Mesenchymal stem cell (in vitro differentiated cells and primary cell): ENCODE measurements around the gene MIEF2.

Experiments
- DNase-seq: peaks from one replicate; pipeline ENCODE4 v3.0.0-alpha.2; 2013
- H2AFZ ChIP-seq: one replicate; pipeline ENCODE4 v1.6.1; 2013; ENCODE audit warnings: low read depth, mild to moderate bottlenecking, control low read depth, inconsistent platforms, low read length, moderate library complexity
- H2AK5ac ChIP-seq: 2 replicates; pipeline ENCODE4 v1.6.1; 2013; ENCODE audit warnings: low read length, moderate library complexity, mild to moderate bottlenecking, inconsistent platforms; ENCODE audit not compliant: severe bottlenecking
- H2BK120ac ChIP-seq: one replicate; pipeline ENCODE4 v1.6.1; 2013; ENCODE audit warnings: low read depth, mild to moderate bottlenecking, inconsistent platforms, low read length, moderate library complexity
- H2BK12ac ChIP-seq, 2 experiments: one replicate each; pipeline ENCODE4 v1.6.1; 2013; ENCODE audit warnings: inconsistent platforms in 2 of 2, low read length in 2 of 2, mild to moderate bottlenecking in 2 of 2, moderate library complexity in 2 of 2, control low read depth in 1 of 2
- H2BK15ac ChIP-seq: one replicate; pipeline ENCODE4 v1.6.1; 2013; ENCODE audit warnings: mild to moderate bottlenecking, low read depth, inconsistent platforms; ENCODE audit not compliant: poor library complexity, severe bottlenecking
- H2BK5ac ChIP-seq: 2 replicates; pipeline ENCODE4 v1.6.1; 2013; ENCODE audit warnings: low read depth, mild to moderate bottlenecking, low read length, control low read depth, inconsistent platforms; ENCODE audit not compliant: poor library complexity, severe bottlenecking
- H3K14ac ChIP-seq, 2 experiments: one replicate each; pipeline ENCODE4 v1.6.1; 2013; ENCODE audit warnings: inconsistent platforms in 2 of 2, low read length in 2 of 2, control low read depth in 1 of 2, mild to moderate bottlenecking in 1 of 2, moderate library complexity in 1 of 2
- H3K18ac ChIP-seq, 2 experiments: one replicate each; pipeline ENCODE4 v1.6.1; 2013; ENCODE audit warnings: inconsistent platforms in 2 of 2, low read length in 2 of 2, control low read depth in 1 of 2, low read depth in 1 of 2, mild to moderate bottlenecking in 1 of 2
- H3K23ac ChIP-seq, 2 experiments: one replicate each; pipeline ENCODE4 v1.6.1; 2013; ENCODE audit warnings: inconsistent platforms in 2 of 2, low read length in 2 of 2, mild to moderate bottlenecking in 2 of 2, moderate library complexity in 2 of 2, control low read depth in 1 of 2
- H3K27ac ChIP-seq: 2 replicates; pipeline ENCODE4 v1.5.1; 2013; ENCODE audit warnings: mild to moderate bottlenecking, moderate library complexity, low read length, control low read depth, inconsistent platforms; ENCODE audit not compliant: poor library complexity, severe bottlenecking
- H3K27me3 ChIP-seq, 2 experiments: 2 replicates each; pipeline versions ENCODE4 v1.6.1 to v1.7.0; 2013; ENCODE audit warnings: low read length in 2 of 2, mild to moderate bottlenecking in 2 of 2, moderate library complexity in 2 of 2, control low read depth in 1 of 2, inconsistent platforms in 1 of 2; ENCODE audit not compliant: control insufficient read depth in 1 of 2, insufficient read depth in 1 of 2
- H3K36me3 ChIP-seq, 2 experiments: 2 replicates each; pipeline versions ENCODE4 v1.6.1 to v1.7.0; 2013; ENCODE audit warnings: low read length in 2 of 2, control low read depth in 1 of 2, inconsistent platforms in 1 of 2, low read depth in 1 of 2, mild to moderate bottlenecking in 1 of 2; ENCODE audit not compliant: insufficient read depth in 2 of 2, control insufficient read depth in 1 of 2
- H3K4ac ChIP-seq, 2 experiments: one replicate each; pipeline ENCODE4 v1.6.1; 2013; ENCODE audit warnings: inconsistent platforms in 2 of 2, low read length in 2 of 2, mild to moderate bottlenecking in 2 of 2, moderate library complexity in 2 of 2, control low read depth in 1 of 2, low read depth in 1 of 2
- H3K4me1 ChIP-seq: 2 replicates; pipeline ENCODE4 v1.6.1; 2013; ENCODE audit warnings: low read depth, low read length, control low read depth; ENCODE audit not compliant: control insufficient read depth, insufficient read depth
- H3K4me2 ChIP-seq: 2 replicates; pipeline ENCODE4 v1.6.1; 2013; ENCODE audit warnings: low read length, mild to moderate bottlenecking, inconsistent platforms; ENCODE audit not compliant: poor library complexity, severe bottlenecking
- H3K4me3 ChIP-seq, 2 experiments: 2 replicates each; pipeline versions ENCODE4 v1.5.1 to v1.7.0; 2013; ENCODE audit warnings: low read length in 2 of 2, mild to moderate bottlenecking in 2 of 2, control low read depth in 1 of 2, low read depth in 1 of 2; ENCODE audit not compliant: insufficient read depth in 1 of 2
- H3K79me1 ChIP-seq: replicated peaks from 2 replicates; pipeline ENCODE4 v1.6.1; 2013; ENCODE audit warnings: mild to moderate bottlenecking, control low read depth, low read length, inconsistent platforms; ENCODE audit not compliant: poor library complexity, severe bottlenecking
- H3K9ac ChIP-seq: 2 replicates; pipeline ENCODE4 v1.7.0; 2013; ENCODE audit warnings: mild to moderate bottlenecking, low read length, moderate library complexity
- H3K9me3 ChIP-seq: 2 replicates; pipeline ENCODE4 v1.7.0; 2013; ENCODE audit warnings: mild to moderate bottlenecking, low read length; ENCODE audit not compliant: control insufficient read depth
- H4K8ac ChIP-seq: one replicate; pipeline ENCODE4 v1.6.1; 2013; ENCODE audit warnings: inconsistent platforms, mild to moderate bottlenecking, low read length, moderate library complexity
- H4K91ac ChIP-seq: one replicate; pipeline ENCODE4 v1.6.1; 2013; ENCODE audit warnings: mild to moderate bottlenecking, low read length, inconsistent platforms
- WGBS: methylation state at CpG from one replicate; pipeline ENCODE4 v1.1.7; 2013; ENCODE audit warnings: mixed read lengths; 5-methylcytosine and 5-hydroxymethylcytosine counted together

The MIEF2 gene

DNA sequence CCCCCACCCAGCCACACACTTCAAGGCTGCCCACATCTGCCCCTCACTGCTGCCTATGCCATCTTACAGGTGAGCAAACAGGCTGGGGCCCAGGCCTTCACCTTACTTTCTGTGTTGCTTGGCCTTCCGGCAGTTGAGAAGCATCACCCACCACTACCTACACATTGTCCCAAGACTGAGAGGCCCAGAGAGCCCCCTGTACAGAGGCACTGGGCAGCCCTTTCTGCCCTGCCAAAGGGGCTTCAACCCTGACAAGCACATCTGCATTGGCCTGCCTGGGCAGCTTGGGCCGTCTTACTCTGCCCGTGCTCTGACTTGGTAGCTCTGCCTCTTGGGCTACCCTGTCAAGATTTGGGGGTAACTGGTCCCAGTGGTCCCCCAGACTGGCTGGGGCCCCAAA is 1.2 kb downstream of the MIEF2 start:
- H3K27ac ChIP-seq = peak overlapping the region; percentile 77
- H2BK15ac ChIP-seq = no peak overlapping the region
- 99% methylated on average over 3 of the region's 3 CpGs for WGBS
- H2BK5ac ChIP-seq = peak overlapping the region; percentile 35
- no peak overlapping the region for H4K91ac ChIP-seq
- H2BK12ac ChIP-seq = no peak overlapping the region
- H3K9me3 ChIP-seq = no peaks in the 10 kb centered on the region
- H3K36me3 ChIP-seq = peaks cover 36 to 38% of the 10 kb centered on the region in 2 experiments
- no peak overlapping the region for H2BK120ac ChIP-seq
- no peak overlapping the region for H3K4ac ChIP-seq
- peak overlapping the region in 1 of 2 experiments; percentile 76 for H3K14ac ChIP-seq
- no peak overlapping the region for H3K18ac ChIP-seq
- H3K4me2 ChIP-seq = peak overlapping the region; percentile 83
- H3K27me3 ChIP-seq = no peaks in the 10 kb centered on the region
- peak overlapping the region; percentile 87 to 95 for H3K4me3 ChIP-seq
- H3K4me1 ChIP-seq = peaks cover 38% of the 10 kb centered on the region
- no peak overlapping the region for H3K23ac ChIP-seq
- no peak overlapping the region for H2AFZ ChIP-seq
- DNase-seq = no peak
- peaks cover 23% of the 10 kb centered on the region for H3K79me1 ChIP-seq
- H3K9ac ChIP-seq = peak overlapping the region; percentile 97
- no peak overlapping the region for H4K8ac ChIP-seq
- H2AK5ac ChIP-seq = peak overlapping the region; percentile 41

- Histone ChIP-seq H2BK5ac (no peak overlapping the region), H3K23ac (no peak overlapping the region), H3K27ac (peak overlapping the region; percentile 77), H3K4ac (no peak overlapping the region), H3K18ac (no peak overlapping the region), H3K9ac (peak overlapping the region; percentile 97), H2BK120ac (no peak overlapping the region), H3K27me3 (no peaks in the 10 kb centered on the region), H2AK5ac (no peak overlapping the region), H3K9me3 (no peaks in the 10 kb centered on the region), H4K8ac (no peak overlapping the region), H3K4me3 (peak overlapping the region in 1 of 2 experiments; percentile 87), H2AFZ (no peak overlapping the region), H2BK12ac (no peak overlapping the region), H4K91ac (no peak overlapping the region), H2BK15ac (no peak overlapping the region), H3K14ac (no peak overlapping the region), H3K4me1 (peaks cover 34% of the 10 kb centered on the region), H3K36me3 (peaks cover 32 to 35% of the 10 kb centered on the region in 2 experiments), H3K79me1 (peaks cover 23% of the 10 kb centered on the region), H3K4me2 (no peak overlapping the region)
- DNase-seq = no peak
- 89% methylated on average over 2 of the region's 2 CpGs for WGBS
Observed at GRCh38 chr17:18262111-18262510, 1.6 kb downstream of the MIEF2 start.

GRCh38 chr17:18262641-18263040 is 2.2 kb downstream of the MIEF2 start:
- Histone ChIP-seq H2BK5ac (no peak overlapping the region), H2BK120ac (no peak overlapping the region), H2AK5ac (no peak overlapping the region), H3K36me3 (peaks cover 32 to 38% of the 10 kb centered on the region in 2 experiments), H4K8ac (no peak overlapping the region), H2BK15ac (no peak overlapping the region), H3K23ac (no peak overlapping the region), H3K18ac (no peak overlapping the region), H3K4me1 (peaks cover 30% of the 10 kb centered on the region), H3K4me3 (no peak overlapping the region), H4K91ac (no peak overlapping the region), H3K27ac (no peak overlapping the region), H3K4ac (no peak overlapping the region), H3K9ac (peak overlapping the region; percentile 97), H2AFZ (no peak overlapping the region), H3K4me2 (no peak overlapping the region), H3K27me3 (no peaks in the 10 kb centered on the region), H2BK12ac (no peak overlapping the region), H3K14ac (no peak overlapping the region), H3K9me3 (no peaks in the 10 kb centered on the region), H3K79me1 (peaks cover 26% of the 10 kb centered on the region)
- WGBS = 97% methylated on average over 12 of the region's 12 CpGs
- DNase-seq = no peak

DNA sequence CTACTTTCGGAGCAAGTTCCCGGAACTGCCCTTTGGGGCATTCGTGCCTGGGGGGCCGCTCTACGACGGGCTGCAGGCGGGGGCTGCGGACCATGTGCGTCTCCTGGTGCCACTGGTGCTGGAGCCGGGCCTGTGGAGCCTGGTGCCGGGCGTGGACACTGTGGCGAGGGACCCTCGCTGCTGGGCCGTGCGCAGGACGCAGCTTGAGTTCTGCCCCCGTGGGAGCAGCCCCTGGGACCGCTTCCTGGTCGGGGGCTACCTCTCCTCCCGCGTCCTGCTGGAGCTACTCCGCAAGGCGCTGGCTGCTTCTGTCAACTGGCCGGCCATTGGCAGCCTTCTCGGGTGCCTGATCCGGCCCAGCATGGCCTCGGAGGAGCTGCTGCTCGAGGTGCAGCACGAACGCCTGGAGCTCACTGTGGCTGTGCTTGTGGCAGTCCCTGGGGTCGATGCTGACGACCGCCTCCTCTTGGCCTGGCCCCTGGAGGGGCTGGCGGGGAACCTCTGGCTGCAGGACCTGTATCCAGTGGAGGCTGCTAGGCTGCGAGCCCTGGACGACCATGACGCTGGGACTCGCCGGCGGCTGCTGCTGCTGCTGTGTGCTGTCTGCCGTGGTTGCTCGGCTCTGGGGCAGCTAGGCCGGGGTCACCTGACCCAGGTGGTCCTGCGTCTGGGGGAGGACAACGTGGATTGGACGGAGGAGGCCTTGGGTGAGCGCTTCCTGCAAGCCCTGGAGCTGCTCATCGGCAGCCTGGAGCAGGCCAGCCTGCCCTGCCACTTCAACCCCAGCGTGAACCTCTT is 3.6 kb downstream of the MIEF2 start:
- Histone ChIP-seq H3K4me3 (no peak overlapping the region), H2AK5ac (no peak overlapping the region), H3K79me1 (peaks cover 30% of the 10 kb centered on the region), H2BK15ac (no peak overlapping the region), H2AFZ (no peak overlapping the region), H2BK120ac (no peak overlapping the region), H3K27me3 (no peaks in the 10 kb centered on the region), H4K8ac (no peak overlapping the region), H3K23ac (no peak overlapping the region), H3K36me3 (peaks cover 32 to 38% of the 10 kb centered on the region in 2 experiments), H3K27ac (no peak overlapping the region), H4K91ac (no peak overlapping the region), H3K9me3 (no peaks in the 10 kb centered on the region), H2BK12ac (no peak overlapping the region), H3K4me2 (no peak overlapping the region), H3K4me1 (peaks cover 34% of the 10 kb centered on the region), H3K4ac (no peak overlapping the region), H3K18ac (no peak overlapping the region), H3K14ac (no peak overlapping the region), H3K9ac (no peak overlapping the region), H2BK5ac (no peak overlapping the region)
- DNase-seq = no peak
- WGBS = 96% methylated on average over 50 of the region's 50 CpGs
